Activated CD4-positive, alpha-beta memory T cell treated with anti-CD3 and anti-CD28 coated beads, Interleukin-2, amount 10 ng/mL, durations not matched to agents 7 days and 5 days (primary cell): ENCODE measurements around the gene SEH1L. TPM values are rescaled to one million over a fixed set of nuclear protein-coding genes. Genes with fewer than 3 reads are reported as not detected.

Experiments
- CTCF ChIA-PET: fragments of 350-600 bp; sonication (Branson Sonifier 250); formaldehyde crosslinking; loops from one replicate; lab custom pipeline; 2021; ENCODE audit warnings: antibody characterized with exemption, inconsistent platforms; lab: Charles Lee
- POLR2A ChIA-PET: fragments of 350-600 bp; sonication (Branson Sonifier 250); formaldehyde crosslinking; loops from one replicate; lab custom pipeline; 2021; ENCODE audit warnings: antibody characterized with exemption; lab: Charles Lee
- DNase-seq: peaks from one replicate; pipeline ENCODE4 v3.0.0-alpha.2; 2020
- H3K27ac Mint-ChIP-seq: one replicate; pipeline ENCODE4 v1.8.0; 2021; ENCODE audit warnings: mild to moderate bottlenecking, mixed read lengths
- H3K27me3 Mint-ChIP-seq: one replicate; pipeline ENCODE4 v1.8.0; 2021; ENCODE audit warnings: mixed read lengths
- H3K36me3 Mint-ChIP-seq: one replicate; pipeline ENCODE4 v1.8.0; 2021; ENCODE audit warnings: low read depth, mixed read lengths
- H3K4me1 Mint-ChIP-seq: one replicate; pipeline ENCODE4 v1.8.0; 2021; ENCODE audit warnings: mixed read lengths
- H3K4me3 Mint-ChIP-seq: one replicate; pipeline ENCODE4 v1.8.0; 2021; ENCODE audit warnings: mild to moderate bottlenecking, mixed read lengths
- H3K9me3 Mint-ChIP-seq: one replicate; pipeline ENCODE4 v1.8.0; 2021; ENCODE audit warnings: mixed read lengths
- total RNA-seq, 2 experiments: library from RNA; stranded (reverse); gene quantifications; one replicate each; pipeline ENCODE4 v1.2.3, GENCODE V29; 2021

Gene SEH1L
- total RNA-seq, 2 experiments from 2014 or later: 36.3 to 41.6 TPM

DNA sequence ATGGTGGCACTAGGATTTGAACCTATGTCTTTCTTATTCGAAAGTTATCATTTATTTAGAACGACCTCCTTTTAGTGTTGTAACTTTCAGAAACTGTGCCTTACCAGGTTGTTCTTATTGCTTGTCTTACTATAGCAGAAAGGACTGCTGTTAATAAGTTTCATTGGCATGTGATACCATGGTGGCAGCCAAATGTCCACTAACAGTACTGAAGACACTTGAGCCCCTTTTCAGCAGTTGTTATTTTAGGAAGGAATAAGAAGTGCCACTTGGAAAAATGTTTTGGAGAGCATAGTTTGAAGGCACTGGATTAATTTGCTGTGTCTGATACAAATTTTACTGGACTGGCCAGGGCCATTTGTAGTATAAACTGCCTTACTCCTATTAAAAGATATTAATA lies 81.1 kb downstream of the SEH1L start:
- DNase-seq: no peak
- Mint-ChIP-seq H3K27me3 (no peaks in the 10 kb centered on the region), H3K4me1 (peaks cover 22% of the 10 kb centered on the region), H3K4me3 (no peak overlapping the region), H3K9me3 (no peaks in the 10 kb centered on the region), H3K36me3 (peaks cover 67% of the 10 kb centered on the region), H3K27ac (no peak overlapping the region)
- CTCF ChIA-PET: no interaction called here
- POLR2A ChIA-PET: no interaction called here

DNA sequence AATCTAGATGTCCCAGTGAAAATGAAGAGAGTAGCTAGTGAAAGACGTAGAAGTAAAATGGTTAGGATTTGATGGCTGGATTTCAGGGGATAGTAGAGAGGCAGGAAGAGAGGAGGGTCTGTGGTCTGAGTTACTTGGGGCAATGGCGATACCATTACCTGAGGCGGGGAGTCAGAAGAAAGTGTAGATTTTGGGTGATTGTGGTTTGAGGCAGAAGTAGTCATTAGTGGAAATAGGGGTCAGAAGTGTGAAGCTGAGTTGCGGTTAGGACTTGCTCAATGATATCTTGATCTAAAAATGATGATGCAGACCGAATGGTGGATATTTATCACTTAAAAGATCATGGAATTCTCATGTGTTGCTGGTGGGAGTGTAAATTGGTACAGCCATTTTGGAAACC lies 84.4 kb downstream of the SEH1L start:
- Mint-ChIP-seq H3K4me1 (peaks cover 19% of the 10 kb centered on the region), H3K4me3 (no peak overlapping the region), H3K9me3 (no peaks in the 10 kb centered on the region), H3K36me3 (peaks cover 71% of the 10 kb centered on the region), H3K27me3 (no peaks in the 10 kb centered on the region), H3K27ac (peak overlapping the region; percentile 1)
- ChIA-PET CTCF (no interaction called here), POLR2A (interaction anchor here (1.3 kb wide), 1 partner anchor 41 kb away, joined by 5 read pairs; the partner anchor contains the start of gene CEP192)
- DNase-seq: peak; percentile 18

DNA sequence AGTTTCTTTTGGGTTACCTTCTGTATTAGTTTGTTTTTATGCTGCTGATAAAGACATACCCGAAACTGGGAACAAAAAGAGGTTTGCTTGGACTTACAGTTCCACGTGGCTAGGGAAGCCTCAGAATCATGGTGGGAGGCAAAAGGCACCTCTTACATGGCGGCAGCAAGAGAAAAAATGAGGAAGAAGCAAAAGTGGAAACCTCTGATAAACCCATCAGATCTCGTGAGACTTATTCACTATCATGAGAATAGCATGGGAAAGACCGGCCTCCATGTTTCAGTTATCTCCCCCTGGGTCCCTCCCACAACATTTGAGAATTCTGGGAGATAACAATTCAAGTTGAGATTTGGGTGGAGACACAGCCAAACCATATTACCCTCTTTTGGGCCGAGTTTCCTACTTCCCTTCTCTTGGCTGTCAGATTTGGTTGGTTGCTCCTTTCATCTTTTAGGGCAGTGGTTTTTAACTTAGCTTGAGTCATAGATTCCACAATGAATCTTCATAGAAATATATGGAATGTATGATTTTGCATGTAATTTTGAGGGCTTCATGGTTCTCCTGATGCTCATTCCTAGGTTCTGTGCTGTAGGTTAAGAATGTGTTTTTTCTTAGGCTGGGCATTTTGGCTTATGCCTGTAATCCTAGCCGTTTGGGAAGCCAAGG lies 87.6 kb downstream of the SEH1L start:
- ChIA-PET POLR2A (no interaction called here), CTCF (interaction anchor here (0.7 kb wide), 1 partner anchor 23 kb away, joined by 3 read pairs; no protein-coding TSS in a partner anchor)
- no peak overlapping the region for H3K27ac Mint-ChIP-seq
- peaks cover 18% of the 10 kb centered on the region for H3K4me1 Mint-ChIP-seq
- peaks cover 63% of the 10 kb centered on the region for H3K36me3 Mint-ChIP-seq
- DNase-seq: no peak
- H3K9me3 Mint-ChIP-seq: no peaks in the 10 kb centered on the region
- no peaks in the 10 kb centered on the region for H3K27me3 Mint-ChIP-seq
- no peak overlapping the region for H3K4me3 Mint-ChIP-seq

DNA sequence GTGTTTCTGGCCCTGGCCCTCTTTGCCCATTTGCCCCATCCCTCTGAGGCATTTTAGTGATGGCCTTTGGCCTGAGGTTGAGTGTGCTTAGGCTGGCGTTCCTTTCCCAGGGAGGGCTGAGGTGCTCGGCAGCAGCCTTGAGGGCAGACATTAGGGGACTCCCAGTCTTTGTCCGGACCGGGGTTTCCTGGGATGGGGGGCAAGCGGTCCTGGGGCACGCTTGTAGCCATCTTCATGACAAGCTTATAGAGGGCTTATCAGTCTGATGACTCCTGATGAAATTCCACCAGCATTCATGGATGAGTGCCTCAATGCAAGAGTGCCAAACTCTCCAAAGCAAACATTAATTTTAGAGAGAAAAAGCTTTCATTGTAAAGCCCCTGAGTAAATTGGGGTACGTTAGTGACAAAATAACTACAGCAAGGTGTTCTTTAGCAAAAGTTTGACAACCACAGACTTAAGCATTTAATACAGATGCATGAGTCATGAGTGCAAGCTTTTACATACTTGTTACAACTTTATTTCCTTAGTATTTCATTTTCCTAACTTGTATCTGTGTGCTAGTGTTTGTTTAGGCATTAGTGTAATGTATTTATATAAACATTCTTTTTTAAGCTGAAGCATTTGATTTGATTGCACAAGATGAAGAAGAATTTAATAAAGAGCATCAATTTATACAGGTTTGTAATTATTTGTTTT lies 89.0 kb downstream of the SEH1L start:
- DNase-seq: no peak
- CTCF ChIA-PET: no interaction called here
- Mint-ChIP-seq H3K4me1 (peaks cover 8% of the 10 kb centered on the region), H3K36me3 (peaks cover 65% of the 10 kb centered on the region), H3K27me3 (no peaks in the 10 kb centered on the region), H3K4me3 (no peak overlapping the region), H3K27ac (no peak overlapping the region), H3K9me3 (no peaks in the 10 kb centered on the region)
- POLR2A ChIA-PET: no interaction called here

Other genes with a start within 250 kb of the SEH1L start
- 10 to 100 TPM; 14.8 TPM for gene CEP76, start 245.3 kb upstream of the SEH1L start, total RNA-seq
- gene PSMG2, start 245.0 kb upstream of the SEH1L start, total RNA-seq: 100 to 1,000 TPM; 115 to 118 TPM
- 10 to 100 TPM; 82.9 to 90.8 TPM for gene PTPN2, start 63.8 kb upstream of the SEH1L start, total RNA-seq
- 10 to 100 TPM; 42.6 to 46.1 TPM for gene CEP192, start 43.4 kb downstream of the SEH1L start, total RNA-seq